Stimulated activated CD4-positive, alpha-beta T cell treated with anti-CD3 and anti-CD28 coated beads, Interleukin-4, amount 100 ng/mL, for 1 hour (primary cell): ENCODE results near the gene CRNN.

Experiments
- DNase-seq: peaks from one replicate; pipeline ENCODE4 v3.0.0-alpha.2; 2020

CRNN gene

DNA sequence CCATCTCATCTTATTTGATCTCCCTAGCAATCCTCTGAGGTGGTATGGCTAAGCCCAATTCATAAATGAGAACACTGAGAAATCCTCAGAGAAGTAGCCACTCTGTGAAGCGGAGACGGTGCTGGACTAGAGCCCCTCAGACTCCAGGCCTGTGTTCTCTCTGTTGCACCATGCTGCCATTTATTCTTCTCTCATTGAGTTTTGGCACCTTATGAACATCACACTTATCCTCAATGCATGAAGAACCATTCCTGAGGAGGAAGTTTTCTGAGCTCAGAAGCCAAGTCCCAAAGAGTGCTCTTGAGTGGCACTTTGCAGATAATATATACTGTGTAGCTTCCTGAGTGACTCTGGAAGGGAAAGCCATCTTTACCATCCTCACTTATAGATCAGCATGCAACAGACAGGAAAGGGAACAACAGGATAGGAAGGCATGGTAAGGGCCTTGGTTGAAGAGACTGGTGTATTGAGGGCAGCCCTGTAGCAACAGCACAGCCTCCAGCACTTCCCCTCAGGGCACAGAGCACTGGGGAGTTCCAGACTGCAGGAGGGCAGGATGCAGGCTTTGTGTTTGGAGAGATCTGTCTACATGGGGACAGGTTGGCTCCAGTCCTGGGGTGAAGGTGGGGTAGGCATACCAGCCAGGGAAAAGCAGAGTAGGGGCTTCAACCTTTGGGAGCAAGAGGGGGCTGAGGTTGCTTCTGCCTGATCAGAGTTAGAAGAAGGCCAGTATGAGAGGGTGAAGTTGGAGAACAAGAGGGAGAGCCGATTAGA lies 1.6 kb upstream of the CRNN start:
- no peak for DNase-seq

DNA sequence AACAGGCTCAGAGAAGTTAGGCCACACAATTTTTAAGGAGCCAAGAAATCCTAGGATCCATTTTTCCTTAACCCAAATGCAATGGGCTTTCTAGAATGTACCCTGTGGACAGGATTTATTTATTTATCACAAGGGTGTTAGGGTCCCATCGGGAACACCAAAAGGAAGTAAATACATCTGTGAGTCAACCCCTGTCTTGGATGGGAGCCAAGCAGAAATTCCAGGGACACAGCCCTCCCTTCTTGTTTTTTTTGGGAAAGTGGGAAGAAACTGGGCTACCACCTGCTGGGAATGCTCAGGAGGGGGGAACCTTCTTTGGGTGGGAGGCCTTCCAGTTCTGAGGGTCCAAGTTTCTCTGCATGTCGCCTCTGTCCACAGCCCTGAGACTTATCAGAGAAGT lies 1.3 kb downstream of the CRNN start:
- no peak for DNase-seq

DNA sequence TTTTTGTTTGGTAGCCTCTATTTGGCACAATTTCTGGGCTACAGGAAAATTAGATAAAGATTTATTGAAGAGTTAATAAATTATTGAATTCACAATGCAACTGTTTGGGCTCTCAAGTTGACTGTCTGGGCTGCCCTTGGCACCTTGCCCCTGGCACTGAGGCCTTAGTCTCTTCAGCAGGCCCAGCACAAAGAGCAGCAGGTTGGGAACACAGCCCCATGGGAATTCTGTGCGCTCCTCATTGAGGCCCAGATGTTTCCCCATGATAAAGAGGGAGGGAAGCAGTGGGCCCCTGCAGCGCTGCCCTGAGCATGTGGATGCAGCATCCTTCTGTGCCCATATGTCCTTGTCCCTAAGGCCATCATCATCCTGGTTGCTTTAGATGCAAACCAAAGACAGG lies 2.9 kb downstream of the CRNN start:
- DNase-seq = no peak

DNA sequence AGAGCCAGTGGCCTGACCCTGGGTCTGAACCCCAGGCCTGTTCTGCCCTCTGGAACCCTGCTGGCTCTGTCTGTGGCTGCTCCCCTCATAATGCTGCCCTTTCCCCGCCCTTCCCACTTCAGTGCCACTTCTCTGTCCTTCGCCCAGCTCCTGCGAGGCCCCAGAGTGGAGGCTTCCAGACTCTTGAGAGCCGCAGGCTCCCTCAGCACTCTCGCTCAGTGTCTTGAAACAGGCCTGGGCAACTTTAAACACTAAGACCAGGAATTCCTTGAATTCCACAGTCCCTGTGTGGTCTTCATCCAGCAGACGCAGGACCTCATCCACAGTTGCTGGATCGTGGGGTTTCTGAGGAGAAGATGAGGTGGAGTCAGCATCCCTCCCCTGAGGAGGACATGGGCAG lies 3.5 kb downstream of the CRNN start:
- no peak for DNase-seq

DNA sequence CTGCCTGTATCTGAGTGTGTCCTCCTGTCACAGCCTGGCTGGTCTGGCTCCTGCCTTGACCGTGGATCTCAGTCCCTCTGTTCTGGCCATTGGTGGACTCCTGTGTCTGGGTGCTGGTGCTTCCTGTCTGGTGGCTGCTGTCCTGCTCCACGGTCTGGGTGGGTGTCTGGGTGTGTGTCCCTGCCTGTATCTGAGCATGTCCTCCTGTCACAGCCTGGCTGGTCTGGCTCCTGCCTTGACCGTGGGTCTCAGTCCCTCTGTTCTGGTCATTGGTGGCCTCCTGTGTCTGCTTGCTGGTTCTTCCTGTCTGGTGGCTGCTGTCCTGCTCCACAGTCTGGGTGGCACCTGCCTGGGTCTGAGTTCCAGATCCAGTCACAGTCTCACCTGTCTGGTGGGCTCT lies 4.0 kb downstream of the CRNN start:
- DNase-seq = no peak

DNA sequence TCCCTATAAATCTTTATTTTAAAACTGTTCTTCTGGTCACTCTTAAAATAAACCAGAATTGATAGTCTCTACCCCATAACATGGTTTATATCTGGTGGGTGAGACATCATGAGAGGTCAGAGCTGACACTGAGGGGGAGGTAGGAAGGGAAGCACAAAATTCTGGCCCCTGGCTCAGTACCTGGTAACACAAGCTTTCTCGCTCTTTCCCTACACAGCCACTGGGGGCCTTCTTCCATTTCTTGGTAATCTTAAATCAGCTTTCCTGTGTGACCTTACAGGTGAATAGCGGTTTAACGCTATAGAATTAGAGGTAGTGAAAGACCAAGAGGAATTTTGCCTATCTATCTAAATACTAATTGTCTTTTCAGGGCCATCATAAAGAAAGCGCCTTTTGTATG lies 5.4 kb downstream of the CRNN start:
- DNase-seq = no peak

DNA sequence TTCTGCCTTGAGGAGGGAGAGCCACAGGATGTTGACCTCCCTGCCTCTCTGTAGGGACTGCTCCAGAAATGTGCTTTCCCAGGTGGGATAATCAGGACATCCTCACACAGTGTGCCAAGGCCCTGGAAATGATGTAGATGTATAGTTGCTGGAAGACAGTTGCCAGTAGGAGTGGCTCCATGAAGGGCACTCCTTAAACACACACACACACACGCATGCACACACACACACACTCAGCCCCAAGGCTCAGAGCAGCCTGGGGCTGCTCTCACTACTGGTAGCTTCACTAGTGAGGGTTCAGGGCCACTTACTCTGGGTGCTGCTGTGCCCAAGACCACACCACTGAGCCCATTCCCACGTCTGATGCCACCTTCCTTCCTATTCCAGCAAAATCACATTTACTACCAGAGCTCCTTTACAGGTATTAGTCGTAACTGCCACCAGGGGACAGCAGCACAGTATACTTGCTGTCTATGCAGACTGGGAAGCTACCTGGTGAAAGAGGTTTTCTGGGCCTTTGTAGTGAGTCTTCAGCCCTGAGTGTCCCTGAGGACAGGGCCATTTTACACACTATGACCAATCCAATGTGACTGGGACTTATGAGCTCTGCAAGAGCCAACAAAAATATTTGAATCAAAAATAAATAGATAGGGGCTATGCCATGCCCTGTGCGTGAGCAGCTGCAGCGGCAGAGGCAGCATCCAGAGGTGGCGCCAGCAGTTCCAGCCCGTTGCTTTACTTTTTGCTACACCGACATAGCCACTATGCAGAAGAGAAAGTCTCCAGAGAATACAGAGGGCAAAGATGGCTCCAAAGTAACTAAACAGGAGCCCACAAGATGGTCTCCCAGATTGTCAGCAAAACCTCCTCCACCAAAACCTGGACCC lies 15.0 kb downstream of the CRNN start:
- DNase-seq = no peak

DNA sequence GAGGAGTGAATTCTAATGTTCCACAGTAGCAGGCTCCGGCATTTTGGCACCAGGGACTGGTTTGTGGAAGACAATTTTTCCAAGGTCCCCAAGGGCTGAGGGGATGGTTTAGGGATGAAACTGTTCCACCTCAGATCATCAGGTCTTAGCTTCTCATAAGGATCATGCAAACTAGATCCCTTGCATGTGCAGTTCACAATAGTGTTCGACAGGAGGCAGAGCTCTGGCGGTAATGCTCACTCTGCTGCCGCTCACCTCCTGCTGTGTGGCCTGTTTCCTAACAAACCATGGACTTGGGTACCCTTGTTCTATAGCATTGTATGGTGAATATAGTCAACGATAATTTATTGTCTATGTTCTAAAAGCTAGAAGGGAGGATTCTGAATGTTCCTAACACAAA lies 16.6 kb downstream of the CRNN start:
- DNase-seq = no peak

DNA sequence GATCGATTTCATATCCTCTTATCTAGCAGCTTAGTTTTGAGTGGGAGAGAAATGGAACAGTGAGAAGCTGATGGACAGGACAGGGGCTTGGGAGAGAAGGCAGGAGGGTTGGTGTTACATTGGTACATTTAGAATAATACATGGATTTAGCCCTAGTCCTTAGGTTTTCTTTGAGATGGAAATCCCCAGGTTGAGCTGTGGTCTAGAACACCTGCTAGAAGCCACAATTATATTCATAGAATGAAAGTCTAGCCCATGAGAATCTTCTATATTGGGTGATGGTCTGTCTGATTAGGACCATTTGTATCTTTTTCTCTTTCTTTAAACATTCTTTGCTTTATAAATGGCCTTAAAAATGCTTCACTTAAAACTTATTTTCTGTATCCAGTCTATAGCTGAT lies 19.9 kb downstream of the CRNN start:
- DNase-seq = no peak

DNA sequence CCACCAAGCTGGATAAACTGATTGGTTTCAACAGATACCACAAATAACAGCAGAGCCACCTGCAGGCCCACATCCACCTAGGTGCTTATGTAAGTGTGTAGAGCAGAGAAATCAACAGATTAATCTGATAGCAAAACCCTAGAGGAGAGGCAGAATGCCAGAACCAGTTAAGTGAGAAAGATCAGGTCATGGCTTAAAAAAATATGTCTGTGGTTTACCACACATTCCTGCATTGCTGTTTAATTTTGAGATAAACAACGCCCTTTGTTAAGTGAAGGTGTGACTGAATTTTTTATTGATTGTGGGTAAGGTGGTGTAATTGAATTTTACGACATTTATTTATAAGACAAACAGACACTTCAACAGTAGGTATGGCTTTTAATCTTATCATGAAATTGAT lies 21.2 kb downstream of the CRNN start:
- no peak for DNase-seq

DNA sequence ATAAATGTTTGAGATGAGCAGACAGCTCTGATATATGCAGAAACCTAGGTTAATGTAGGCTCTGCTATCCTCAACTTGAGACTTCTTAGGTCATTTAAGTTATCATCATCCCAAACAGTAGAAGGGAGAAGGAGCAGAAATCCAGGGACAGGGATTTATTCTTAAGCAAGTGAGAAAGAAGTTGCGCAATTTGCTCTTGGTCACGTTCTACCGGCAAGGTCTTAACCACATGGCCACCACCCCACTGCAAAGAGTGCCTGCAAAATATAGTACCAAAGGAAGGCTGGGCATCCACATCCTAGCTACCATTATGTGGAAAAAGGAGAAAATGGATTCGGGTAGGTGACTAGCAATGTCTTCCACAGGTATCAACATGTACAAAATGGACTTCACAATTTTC lies 25.2 kb downstream of the CRNN start:
- DNase-seq = no peak

DNA sequence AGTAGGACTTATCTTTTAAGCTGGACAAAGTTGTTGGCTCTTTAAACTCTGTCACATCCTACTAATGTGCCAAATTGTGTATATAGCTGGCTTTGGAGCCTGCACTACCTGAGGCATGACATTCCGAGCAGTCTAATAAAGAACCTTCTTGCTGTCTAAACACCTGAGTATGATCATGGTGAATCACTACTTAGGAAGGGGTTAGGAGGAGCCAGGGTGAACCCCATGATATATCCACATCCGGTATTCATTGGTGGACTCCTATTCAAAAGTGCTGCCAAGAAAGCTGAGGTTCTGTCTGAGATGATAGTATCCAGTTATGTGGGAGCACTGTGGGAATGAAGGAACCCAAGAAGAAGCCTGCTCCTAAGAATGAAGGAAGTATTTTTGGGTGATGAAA lies 27.1 kb downstream of the CRNN start:
- DNase-seq = no peak

DNA sequence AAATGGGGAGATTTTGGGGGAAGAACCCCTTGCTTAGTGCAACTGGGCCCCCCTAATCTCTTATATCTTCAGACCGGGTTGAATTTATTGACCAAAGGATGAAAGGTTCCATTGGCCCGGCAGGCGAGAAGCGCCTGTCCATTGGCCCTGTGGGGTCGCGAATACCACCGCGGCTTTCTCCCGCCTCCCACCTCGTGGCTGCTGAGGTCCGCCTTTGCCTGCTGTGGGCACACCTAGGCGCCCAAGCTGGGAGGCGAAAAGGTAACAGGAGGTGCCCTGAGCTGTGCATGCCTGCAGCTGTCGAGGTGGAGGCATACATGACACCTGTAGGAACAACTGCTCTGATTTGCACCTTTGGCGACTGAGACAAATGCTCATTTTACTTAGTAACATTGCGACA lies 33.1 kb downstream of the CRNN start:
- no peak for DNase-seq

DNA sequence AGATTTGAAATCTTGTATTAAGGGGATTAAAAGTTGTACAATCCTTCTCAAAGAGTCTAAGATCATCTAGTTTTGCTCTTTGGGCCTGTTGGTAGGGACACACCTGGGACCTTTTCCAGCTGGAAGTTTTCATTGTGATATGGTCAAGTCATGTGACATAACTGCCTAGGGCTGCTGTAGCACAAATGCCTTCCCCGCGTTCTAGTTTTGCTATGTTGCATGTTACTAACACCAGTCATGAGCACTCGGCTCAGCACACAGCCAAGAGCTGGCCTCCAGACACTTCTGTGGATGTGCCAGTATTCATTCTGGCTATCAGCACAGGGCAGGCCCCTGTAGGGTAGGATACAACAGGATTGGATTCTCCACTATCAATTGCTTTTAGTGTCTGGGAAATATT lies 39.6 kb downstream of the CRNN start:
- no peak for DNase-seq

DNA sequence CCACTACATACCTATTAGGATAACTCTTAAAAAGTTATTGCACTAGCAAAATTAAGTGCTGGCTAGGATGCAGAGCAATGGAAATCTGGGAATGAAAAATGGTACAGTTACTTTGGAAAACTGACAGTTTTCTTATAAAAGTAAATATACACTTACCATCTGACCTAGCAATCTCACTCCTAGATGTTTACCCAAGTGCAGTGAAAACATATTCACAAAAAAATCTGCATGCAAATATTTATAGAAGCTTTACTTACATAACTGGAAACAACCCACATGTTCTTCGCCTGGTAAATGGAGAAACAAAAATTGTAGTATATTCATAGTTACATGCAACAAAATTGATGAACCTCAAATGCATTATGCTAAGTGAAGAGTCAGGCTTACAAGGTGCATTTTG lies 41.4 kb downstream of the CRNN start:
- no peak for DNase-seq

DNA sequence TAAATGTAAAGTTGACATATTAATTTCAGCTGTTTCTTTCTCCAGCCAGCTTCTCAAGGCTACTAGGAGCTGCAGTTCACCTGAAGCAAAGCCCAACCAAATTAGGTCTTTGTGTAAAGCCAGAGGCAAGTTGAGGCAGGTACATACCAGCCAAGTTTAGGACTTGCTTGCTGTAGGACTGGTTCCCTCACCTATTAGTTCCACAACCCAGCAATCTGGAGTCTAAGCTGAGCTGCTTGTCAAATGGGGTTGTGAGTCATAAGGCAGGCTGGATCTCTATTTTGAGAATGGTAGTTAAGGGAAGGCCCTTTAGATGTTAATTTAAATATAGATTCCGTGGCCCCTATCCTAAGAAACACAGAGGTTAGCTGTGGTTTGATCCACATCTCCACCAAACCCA lies 46.6 kb downstream of the CRNN start:
- no peak for DNase-seq

DNA sequence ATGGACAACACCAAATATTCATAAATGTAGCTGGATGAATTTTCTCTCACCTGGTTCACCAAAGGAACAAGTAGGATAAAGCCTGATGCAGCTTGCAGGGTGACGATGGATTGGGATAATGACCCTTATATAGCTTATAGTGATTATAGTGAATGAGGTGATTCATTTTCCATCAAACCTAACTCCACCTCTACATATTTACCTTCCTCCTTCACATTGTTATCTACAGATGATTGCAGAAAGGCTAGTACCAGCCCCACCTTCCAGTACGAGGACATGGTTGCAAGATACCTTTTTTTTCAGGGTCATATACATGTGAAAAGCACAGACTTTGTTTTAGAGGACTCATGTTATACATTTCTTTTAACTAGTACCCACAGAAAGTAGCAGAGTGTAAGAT lies 54.2 kb downstream of the CRNN start, which contains the start of gene FLG2:
Gene FLG2 (minus strand): TSS at position 101 of the 400 bp plus-strand sequence. CDS start 1,122 bp downstream, outside the sequence.
- DNase-seq = no peak
